ENCODE data around the gene TNS4.

Gene TNS4

DNA sequence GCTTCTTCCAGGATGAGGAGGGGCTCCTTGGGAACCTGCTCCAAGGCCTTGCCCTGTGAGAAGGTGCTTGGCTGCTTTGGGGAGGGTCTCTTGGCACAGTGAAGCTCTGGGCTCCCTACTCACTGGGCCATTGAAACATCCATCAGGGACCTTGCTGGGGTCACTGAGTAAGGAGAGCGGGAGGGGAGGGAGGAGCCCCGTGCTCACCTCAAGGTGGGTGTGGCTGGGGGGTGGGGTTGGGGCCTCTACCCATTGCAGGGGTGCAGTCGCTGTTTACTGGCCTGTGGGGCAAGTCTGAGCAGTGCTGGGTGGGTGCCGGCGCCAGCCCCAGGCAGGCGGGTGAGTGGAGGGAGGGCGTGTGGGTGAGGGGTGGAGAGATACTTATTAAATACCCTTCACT lies 9.9 kb downstream of the TNS4 start:
- DNase-seq = no peak

- DNase-seq = no peak
These were observed 10.4 kb downstream of the TNS4 start for GRCh38 chr17:40490982-40491381.

GRCh38 chr17:40490289-40490853 lies 11.1 kb downstream of the TNS4 start:
- DNase-seq = peak; percentile 81

GRCh38 chr17:40487371-40488020 lies 13.9 kb downstream of the TNS4 start:
- no peak for DNase-seq

DNA sequence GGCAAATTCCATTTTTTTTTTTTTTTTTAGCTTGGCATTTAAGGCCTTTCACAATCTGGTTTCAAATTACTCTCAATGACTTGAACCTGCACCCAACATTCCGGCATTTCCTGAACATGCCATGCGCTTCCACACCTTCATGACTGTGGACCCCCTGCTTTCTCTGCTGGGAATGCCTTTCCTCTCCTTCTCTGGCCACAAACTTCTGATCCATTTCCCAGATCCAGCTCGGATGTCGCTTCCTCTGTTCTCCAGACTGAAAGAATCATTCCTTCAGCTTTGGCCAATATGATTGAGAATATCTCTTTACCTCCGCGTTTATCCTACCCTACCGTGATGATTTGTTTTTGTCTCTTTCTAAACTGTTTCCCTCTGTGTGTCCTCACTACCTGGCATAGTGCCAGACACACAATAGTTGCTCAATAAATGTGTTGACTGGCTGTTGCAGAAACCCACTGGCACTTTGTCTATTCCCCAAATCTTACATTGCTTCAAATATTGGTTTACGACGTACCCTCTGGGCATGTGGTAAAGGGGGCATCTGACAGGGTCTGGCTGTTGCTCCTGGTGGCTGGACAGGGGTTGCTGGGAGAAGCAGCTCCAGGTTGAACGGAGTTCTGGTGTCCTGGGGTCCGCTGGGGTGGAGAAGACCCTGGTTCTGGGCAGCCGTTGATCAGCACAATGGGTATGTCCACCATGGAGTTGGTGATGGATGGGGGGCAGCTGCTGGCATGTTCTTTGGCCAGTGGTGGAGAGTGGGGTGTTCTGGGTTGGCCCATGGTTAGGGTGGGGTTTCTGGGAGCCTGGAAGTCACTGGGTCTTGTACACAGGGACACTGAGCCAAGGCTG lies 14.7 kb downstream of the TNS4 start:
- peak; percentile 92 for DNase-seq

DNA sequence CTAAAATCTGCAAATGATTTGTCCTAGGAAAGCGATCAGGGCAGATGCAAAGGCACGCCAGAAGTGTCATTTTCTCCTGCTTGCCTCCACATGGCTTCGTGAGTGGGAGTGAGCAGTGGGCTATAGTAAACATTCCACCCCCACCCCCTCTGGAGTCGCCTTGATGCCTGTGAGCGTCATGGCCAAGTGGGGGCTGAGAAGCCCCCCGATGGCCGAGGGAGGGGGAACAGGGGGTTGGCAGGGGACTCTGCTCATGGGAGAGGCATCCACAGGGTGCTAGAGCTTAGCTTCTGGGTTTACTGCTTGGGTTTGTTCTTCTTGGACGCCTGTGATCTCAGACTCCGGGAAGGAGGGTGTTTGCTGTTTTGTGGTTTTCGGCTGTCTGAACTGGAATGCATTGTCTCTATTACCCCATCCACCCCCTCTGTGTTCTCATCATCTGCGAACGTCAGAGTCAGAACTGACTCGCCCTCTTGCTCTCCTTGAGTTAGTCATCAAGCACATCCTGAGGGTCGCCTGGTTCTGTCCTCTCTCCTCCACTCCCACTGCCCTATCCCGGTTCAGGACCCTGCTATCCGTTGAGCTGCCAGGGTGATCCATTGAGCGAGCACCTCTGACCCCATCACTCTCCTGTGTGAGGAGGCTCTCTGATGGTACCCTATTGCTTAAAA lies 15.4 kb downstream of the TNS4 start:
- peak; percentile 99 for DNase-seq

GRCh38 chr17:40484973-40485530 lies 16.4 kb downstream of the TNS4 start:
- no peak for DNase-seq

DNA sequence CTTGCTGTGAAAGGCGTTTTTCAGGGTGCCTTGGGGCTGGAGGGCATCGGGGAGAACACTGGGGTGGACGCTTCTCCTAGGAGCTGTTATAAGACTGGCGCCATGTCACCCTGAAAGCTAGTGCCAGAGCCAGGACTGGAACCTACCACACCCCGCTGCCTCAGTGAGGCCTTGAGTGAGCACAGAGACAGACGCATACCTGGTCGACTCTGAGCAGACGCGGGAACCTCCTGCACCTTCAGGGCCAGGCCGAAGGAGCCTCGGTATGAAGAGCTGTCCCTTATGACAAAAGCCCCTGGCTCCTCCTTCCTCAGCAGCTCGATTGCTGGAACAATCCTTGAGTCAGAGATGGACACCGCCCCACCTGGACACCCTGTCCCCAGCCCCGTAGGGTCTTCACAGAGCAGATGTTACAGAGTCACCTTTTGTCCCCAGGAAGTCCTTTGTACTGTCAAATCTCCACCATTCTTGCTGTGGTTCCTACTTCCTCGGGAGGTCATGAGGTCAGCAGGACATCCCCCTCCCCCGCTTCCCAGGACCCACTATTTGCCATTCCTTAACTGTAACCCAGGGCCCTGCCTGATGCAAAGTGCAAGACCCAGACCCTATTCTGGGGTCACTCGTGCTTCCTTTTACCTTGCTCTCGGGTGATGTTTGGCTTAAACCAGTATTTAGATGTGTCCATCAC lies 17.0 kb downstream of the TNS4 start:
- DNase-seq = no peak

GRCh38 chr17:40483679-40484078 lies 17.7 kb downstream of the TNS4 start:
- no peak for DNase-seq

- no peak for DNase-seq
These were observed 18.7 kb downstream of the TNS4 start for GRCh38 chr17:40482722-40483121.

- DNase-seq = no peak
These were observed 20.3 kb downstream of the TNS4 start for GRCh38 chr17:40481106-40481505.

- no peak for DNase-seq
These were observed 20.9 kb downstream of the TNS4 start for GRCh38 chr17:40480501-40481003.

DNA sequence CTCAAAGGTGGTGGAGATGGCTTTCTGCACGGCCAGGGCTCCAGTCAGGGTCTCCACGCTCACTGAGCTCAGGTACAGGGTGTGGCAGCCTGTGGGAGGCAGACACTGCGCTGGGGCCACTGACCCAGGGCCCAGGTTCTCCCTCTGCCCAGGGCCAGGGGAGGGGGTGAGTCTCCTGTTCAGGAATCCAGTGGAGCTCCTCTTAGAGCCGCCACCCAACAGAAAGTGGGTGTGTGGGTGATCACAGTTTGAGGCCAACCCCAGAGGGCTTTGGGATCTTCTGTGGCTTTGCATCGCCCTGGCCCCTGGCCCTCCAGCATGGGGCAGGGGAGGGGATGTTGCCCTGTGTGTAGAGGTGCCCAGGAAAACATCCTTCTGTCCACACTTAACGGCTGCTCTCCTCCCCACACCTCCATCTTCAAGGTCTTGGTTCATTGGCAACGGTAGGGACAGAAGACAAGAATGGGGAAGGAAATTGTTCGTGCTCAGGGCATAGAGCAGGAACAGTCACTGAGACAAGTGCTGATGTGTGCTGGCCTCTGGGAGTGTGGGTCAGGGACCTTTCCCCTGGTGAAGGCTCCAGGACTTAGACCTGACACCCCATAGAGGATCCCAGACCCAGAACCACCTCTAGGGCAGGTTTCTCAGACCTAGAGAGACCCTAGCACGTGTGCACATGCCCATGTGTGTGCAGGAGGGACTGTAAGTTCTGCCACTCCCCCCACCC lies 21.5 kb downstream of the TNS4 start:
- no peak for DNase-seq

GRCh38 chr17:40478486-40478885 lies 22.9 kb downstream of the TNS4 start:
- DNase-seq = no peak

GRCh38 chr17:40477796-40478195 lies 23.6 kb downstream of the TNS4 start:
- DNase-seq = no peak

DNA sequence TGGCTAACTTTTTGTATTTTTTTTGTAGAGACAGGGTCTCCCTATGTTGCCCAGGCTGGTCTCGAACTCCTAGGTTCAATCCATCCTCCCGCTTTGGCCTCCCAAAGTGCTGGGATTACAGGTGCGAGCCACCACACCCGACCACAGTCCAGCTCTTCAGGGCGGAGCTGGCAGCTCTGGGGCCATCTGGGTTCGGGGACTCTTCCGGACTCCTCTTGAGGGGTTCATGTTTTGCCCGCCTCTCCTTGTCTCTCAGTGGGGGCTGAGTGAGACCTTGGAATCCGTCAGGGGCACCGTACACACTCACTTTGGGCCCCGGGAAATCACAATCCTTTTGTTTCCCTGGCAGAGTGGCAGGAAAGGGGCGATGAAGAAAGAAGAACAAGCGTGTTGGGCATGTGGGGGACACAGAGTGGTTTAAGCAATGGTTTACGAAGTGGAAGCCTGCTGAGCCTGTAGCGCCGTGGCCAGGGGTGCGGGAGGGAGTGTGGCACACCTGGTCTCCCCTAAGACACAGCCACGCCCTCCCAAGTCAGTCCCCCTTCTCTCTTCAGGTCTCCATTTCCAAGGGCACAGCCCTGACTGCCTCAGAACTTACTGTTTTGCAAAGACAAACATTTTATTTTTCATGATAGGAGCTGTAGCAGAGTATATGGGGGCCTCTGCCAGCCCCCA lies 26.1 kb downstream of the TNS4 start:
- DNase-seq = no peak

DNA sequence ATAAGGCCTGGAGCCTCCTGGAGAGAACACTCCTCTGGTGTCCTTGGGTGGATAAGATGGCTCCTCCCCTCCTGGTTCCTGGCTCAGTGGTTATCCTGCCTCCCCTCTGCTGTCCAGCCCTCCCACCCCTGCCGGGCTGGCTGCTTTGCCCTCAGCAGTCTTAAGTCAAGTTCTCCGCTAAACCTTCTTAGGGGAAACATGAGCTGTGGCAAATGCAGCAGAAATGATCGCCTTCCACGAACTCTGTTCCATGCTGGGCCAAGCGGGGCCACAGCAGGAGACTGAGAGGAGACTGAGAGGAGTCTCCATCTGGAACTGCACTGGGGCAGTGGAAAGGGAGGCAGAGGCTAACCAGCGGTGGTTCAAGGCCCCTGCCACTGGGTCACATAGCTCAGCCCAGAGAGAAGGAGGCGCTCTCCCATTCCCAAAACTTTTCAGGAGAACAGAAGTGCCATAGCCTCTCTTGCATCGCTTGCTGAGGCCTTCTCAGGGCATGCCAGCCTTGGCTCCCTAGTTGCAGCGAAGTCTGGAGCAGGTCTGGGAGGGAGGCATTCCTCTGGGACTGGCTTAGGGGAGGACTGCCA lies 26.9 kb downstream of the TNS4 start:
- no peak for DNase-seq

DNA sequence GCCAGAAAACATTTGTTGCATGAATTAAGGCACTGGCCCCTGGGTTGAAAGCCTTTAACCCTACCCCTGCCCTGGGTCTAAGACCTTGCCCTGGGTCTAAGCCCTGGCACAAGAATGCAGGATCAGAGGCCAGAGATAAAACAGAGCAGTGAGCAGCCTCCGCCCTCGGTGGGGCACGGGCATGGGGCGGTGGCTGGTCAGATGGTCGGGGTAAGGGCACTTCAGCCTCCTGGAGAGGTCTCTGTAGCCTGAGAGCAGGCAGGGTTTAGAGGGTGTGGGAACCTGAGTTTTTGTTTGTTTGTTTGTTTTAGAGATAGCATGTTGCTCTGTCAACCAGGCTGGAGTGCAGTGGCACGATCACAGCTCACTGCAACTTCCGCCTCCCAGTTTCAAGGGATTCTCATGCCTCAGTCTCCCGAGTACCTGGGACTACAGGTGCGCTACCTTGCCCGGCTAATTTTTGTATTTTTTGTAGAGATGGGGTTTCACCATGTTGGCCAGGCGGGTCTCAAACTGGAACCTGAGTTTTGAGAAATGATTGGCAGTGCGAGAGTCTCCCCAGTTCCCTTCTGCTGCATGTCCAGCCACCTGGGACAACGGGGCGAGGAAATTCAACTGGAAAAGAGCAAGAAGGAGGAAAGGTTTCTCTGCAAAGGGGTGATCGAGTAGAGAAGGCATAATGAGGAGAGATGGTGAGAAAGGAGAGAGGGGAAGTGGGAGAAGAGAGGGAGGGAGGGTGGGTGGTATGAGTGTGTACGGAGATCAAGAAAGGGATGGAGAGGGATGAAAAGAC lies 27.7 kb downstream of the TNS4 start:
- DNase-seq = no peak

- DNase-seq = no peak
These were observed 28.5 kb downstream of the TNS4 start for GRCh38 chr17:40472733-40473452.

All from fibroblast of skin of abdomen (primary cell).